Measurements from ENCODE around the gene MDFIC. TPM values are rescaled to one million over a fixed set of nuclear protein-coding genes. Genes with fewer than 3 reads are reported as not detected.
A peak's percentile ranks its signal among the peaks of the same experiment; 100 is the strongest.

MDFIC gene
- total RNA-seq, 3 donors from 2014 or later, result 10.4 to 29.5 (median 13.0) TPM

- intact Hi-C loops (cut with DNase I, micrococcal nuclease), result no loop called here
- Histone ChIP-seq H3K4me1 (ENCODE audit: low read depth) (no peaks in the 10 kb centered on the region), H3K36me3 (ENCODE audit: low read depth) (no peaks in the 10 kb centered on the region), H3K9me3 (no peaks in the 10 kb centered on the region), H3K4me3 (no peak overlapping the region)
- TF ChIP-seq, protein P1, sequence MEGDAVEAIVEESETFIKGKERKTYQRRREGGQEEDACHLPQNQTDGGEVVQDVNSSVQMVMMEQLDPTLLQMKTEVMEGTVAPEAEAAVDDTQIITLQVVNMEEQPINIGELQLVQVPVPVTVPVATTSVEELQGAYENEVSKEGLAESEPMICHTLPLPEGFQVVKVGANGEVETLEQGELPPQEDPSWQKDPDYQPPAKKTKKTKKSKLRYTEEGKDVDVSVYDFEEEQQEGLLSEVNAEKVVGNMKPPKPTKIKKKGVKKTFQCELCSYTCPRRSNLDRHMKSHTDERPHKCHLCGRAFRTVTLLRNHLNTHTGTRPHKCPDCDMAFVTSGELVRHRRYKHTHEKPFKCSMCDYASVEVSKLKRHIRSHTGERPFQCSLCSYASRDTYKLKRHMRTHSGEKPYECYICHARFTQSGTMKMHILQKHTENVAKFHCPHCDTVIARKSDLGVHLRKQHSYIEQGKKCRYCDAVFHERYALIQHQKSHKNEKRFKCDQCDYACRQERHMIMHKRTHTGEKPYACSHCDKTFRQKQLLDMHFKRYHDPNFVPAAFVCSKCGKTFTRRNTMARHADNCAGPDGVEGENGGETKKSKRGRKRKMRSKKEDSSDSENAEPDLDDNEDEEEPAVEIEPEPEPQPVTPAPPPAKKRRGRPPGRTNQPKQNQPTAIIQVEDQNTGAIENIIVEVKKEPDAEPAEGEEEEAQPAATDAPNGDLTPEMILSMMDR (IDR thresholded peaks at IDR 0.05), result no peak
- ATAC-seq (no peak), DNase-seq (no peak)
Measured at GRCh38 chr7:114985116-114985715, 63.3 kb downstream of the MDFIC start.

- H3K4me3 ChIP-seq, result no peak overlapping the region
- ATAC-seq (no peak), DNase-seq (no peak)
- no peaks in the 10 kb centered on the region for H3K4me1 ChIP-seq (ENCODE audit: low read depth)
- TF ChIP-seq, protein P1 (IDR thresholded peaks at IDR 0.05), result no peak
- intact Hi-C loops (cut with DNase I, micrococcal nuclease), result no loop called here
- no peaks in the 10 kb centered on the region for H3K36me3 ChIP-seq (ENCODE audit: low read depth)
- H3K9me3 ChIP-seq, result no peaks in the 10 kb centered on the region
Measured at GRCh38 chr7:114986190-114987180, 64.6 kb downstream of the MDFIC start.

GRCh38 chr7:114988026-114988425, 66.1 kb downstream of the MDFIC start:
- intact Hi-C loops (cut with DNase I, micrococcal nuclease), result no loop called here
- no peaks in the 10 kb centered on the region for H3K9me3 ChIP-seq
- no peak overlapping the region for H3K4me3 ChIP-seq
- H3K4me1 ChIP-seq (ENCODE audit: low read depth), result no peaks in the 10 kb centered on the region
- TF ChIP-seq, protein P1 (IDR thresholded peaks at IDR 0.05), result no peak
- ATAC-seq (no peak), DNase-seq (no peak)
- H3K36me3 ChIP-seq (ENCODE audit: low read depth), result no peaks in the 10 kb centered on the region

DNA sequence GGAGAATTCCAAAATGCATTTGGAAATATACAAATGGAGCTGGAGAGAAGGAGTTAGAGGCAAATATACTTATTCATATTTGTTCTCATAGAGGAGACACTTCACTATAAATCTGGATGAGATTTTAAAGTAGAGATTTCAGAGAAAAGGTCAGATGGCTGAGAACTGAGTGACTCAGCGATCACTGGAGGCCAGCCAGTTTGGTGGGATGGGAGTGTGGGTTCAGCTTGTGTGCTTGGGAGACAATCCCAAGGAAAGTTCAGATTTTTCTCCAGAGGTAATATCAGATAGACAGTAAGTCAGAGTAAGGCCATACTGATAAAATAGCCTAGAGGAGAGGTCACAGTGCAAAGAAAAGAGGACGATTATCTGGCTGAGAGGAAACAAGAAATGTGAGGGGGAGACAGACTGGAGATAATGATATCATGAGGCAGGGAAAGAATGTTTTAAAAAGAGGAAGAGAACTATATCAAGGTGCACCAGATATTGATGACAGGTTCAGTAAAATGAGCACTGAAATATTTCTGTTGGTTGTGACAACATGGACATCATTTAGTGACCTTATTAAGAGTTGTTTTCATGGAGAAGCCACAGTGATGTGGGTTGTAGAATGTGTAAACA, 67.0 kb downstream of the MDFIC start:
- intact Hi-C loops (cut with DNase I, micrococcal nuclease), result no loop called here
- Histone ChIP-seq H3K4me3 (no peak overlapping the region), H3K4me1 (ENCODE audit: low read depth) (no peaks in the 10 kb centered on the region), H3K9me3 (no peaks in the 10 kb centered on the region), H3K36me3 (ENCODE audit: low read depth) (no peaks in the 10 kb centered on the region)
- DNase-seq, result peak in 1 of 3 donors; percentile 32
- ATAC-seq, result no peak
- TF ChIP-seq, protein P1 (IDR thresholded peaks at IDR 0.05), result no peak

DNA sequence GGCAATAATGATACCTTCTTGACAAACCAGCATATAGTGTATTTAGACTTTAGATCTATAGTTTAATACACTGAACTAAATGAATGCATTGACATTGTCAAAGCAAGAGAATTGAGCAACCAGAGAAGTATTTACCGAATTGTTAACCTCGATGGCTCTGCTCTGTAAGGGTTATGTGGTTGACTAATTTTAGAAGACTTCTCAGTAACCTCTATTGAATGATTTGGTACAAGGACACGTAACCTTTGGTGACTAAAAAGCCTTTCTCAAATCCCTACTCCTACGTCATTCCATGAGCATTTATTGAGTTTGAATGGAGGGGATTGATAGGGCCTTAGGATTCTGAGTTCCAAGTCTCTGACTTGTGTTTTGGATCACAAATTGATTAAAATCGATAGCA, 67.6 kb downstream of the MDFIC start:
- H3K4me1 ChIP-seq (ENCODE audit: low read depth), result no peaks in the 10 kb centered on the region
- no peak for DNase-seq
- no peaks in the 10 kb centered on the region for H3K9me3 ChIP-seq
- no peak for ATAC-seq
- TF ChIP-seq, protein P1 (IDR thresholded peaks at IDR 0.05), result no peak
- intact Hi-C loops (cut with DNase I, micrococcal nuclease), result no loop called here
- H3K4me3 ChIP-seq, result no peak overlapping the region
- no peaks in the 10 kb centered on the region for H3K36me3 ChIP-seq (ENCODE audit: low read depth)
